Keratinocyte (primary cell): ENCODE data around the gene CDT1. TPM values are rescaled to one million over a fixed set of nuclear protein-coding genes. Genes with fewer than 3 reads are reported as not detected.
A peak's percentile ranks its signal among the peaks of the same experiment; 100 is the strongest.

Experiments used
- DNase-seq: peaks from one replicate; pipeline ENCODE4 v3.0.0-alpha.2; 2011; ENCODE audit warnings: low read depth, missing footprints, low spot score
- FAIRE-seq: peaks from 2 replicates; lab custom pipeline; 2011; peaks lifted over from hg19 to GRCh38; lab: Jason Lieb, UNC
- H2AFZ ChIP-seq: 2 replicates; pipeline ENCODE4 v1.6.0; 2012; ENCODE audit warnings: low read length, control low read depth, inconsistent platforms; ENCODE audit not compliant: control insufficient read depth
- H3K27ac ChIP-seq: 2 replicates; pipeline ENCODE4 v1.5.1; 2011; ENCODE audit warnings: low read length; ENCODE audit not compliant: control insufficient read depth, insufficient read depth
- H3K27me3 ChIP-seq: 3 replicates; pipeline ENCODE4 v1.6.0; 2011; ENCODE audit warnings: low read length; ENCODE audit not compliant: control insufficient read depth, insufficient read depth; ENCODE audit errors: extremely low read depth
- H3K36me3 ChIP-seq, 2 experiments: 2 replicates in 1 of 2; 3 replicates in 1 of 2; pipeline ENCODE4 v1.5.1; 2011; ENCODE audit warnings: low read length in 2 of 2, mild to moderate bottlenecking in 1 of 2; ENCODE audit not compliant: control insufficient read depth in 2 of 2, insufficient read depth in 2 of 2; ENCODE audit errors: extremely low read depth in 1 of 2
- H3K4me1 ChIP-seq: 3 replicates; pipeline ENCODE4 v1.5.1; 2011; ENCODE audit warnings: low read length; ENCODE audit not compliant: control insufficient read depth, insufficient read depth; ENCODE audit errors: extremely low read depth
- H3K4me2 ChIP-seq: 3 replicates; pipeline ENCODE4 v1.6.0; 2011; ENCODE audit warnings: low read depth, low read length; ENCODE audit not compliant: control insufficient read depth, insufficient read depth; ENCODE audit errors: extremely low read depth
- H3K4me3 ChIP-seq, 3 experiments: fragments of 200-600 bp in 1 of 3; sonication (generic) in 1 of 3; 2 replicates in 2 of 3; 3 replicates in 1 of 3; pipeline ENCODE4 v1.5.1; 2011 to 2016; ENCODE audit warnings: low read length in 3 of 3, mild to moderate bottlenecking in 3 of 3, control low read depth in 2 of 3, inconsistent platforms in 1 of 3, low read depth in 1 of 3, mixed read lengths in 1 of 3, mixed run types in 1 of 3, moderate library complexity in 1 of 3; ENCODE audit not compliant: control insufficient read depth in 2 of 3, insufficient read depth in 2 of 3; ENCODE audit errors: extremely low read depth in 1 of 3
- H3K79me2 ChIP-seq: 2 replicates; pipeline ENCODE4 v1.6.0; 2012; ENCODE audit warnings: low read length; ENCODE audit not compliant: control insufficient read depth, insufficient read depth
- H3K9ac ChIP-seq: 3 replicates; pipeline ENCODE4 v1.6.0; 2011; ENCODE audit warnings: low read length; ENCODE audit not compliant: control insufficient read depth, insufficient read depth; ENCODE audit errors: extremely low read depth
- H3K9me1 ChIP-seq: 3 replicates; pipeline ENCODE4 v1.6.0; 2011; ENCODE audit warnings: low read length; ENCODE audit not compliant: control insufficient read depth, insufficient read depth; ENCODE audit errors: extremely low read depth
- H3K9me3 ChIP-seq: 2 replicates; pipeline ENCODE4 v1.5.1; 2012; ENCODE audit warnings: low read depth, low read length; ENCODE audit not compliant: control insufficient read depth
- H4K20me1 ChIP-seq: 3 replicates; pipeline ENCODE4 v1.6.0; 2011; ENCODE audit warnings: low read length; ENCODE audit not compliant: control insufficient read depth, insufficient read depth; ENCODE audit errors: extremely low read depth
- EZH2 ChIP-seq: IDR thresholded peaks from one replicate; pipeline ENCODE4 v1.6.1; 2012; ENCODE audit warnings: inconsistent platforms, mild to moderate bottlenecking, low read length, moderate library complexity
- dilution Hi-C: fragments of 300-500 bp; cut with MboI; formaldehyde crosslinking; loops from one replicate; pipeline ENCODE4 v1.7.0; 2020; ENCODE audit warnings: low sequenced_read_pairs; ENCODE audit not compliant: extremely low pct_ligation_motif_present
- polyA plus RNA-seq, 5 experiments: library from polyadenylated mRNA; depleted of rRNA in 3 of 5; stranded (reverse) in 3 of 5; stranded (forward) in 1 of 5; unstranded in 1 of 5; fragments of >200 nt; gene quantifications; 1 replicate in 1 of 5; 2 replicates in 3 of 5; 3 replicates in 1 of 5; pipeline versions ENCODE4 v1.2.1 to v1.2.3, GENCODE V29; 2011 to 2012; ENCODE audit warnings: missing spikeins in 2 of 5, low read depth in 1 of 5, low replicate concordance in 1 of 5
- TF ChIP-seq, protein P1 (sequence below), 3 experiments: IDR thresholded peaks in 1 of 3; conservative IDR thresholded peaks in 1 of 3; optimal IDR thresholded peaks in 1 of 3; 2 replicates in 2 of 3; 3 replicates in 1 of 3; pipeline versions ENCODE3 to v1.5.1; 2011; ENCODE audit warnings: low read length in 3 of 3, mild to moderate bottlenecking in 3 of 3, moderate library complexity in 2 of 3, control low read depth in 1 of 3, inconsistent platforms in 1 of 3; ENCODE audit not compliant: insufficient read depth in 2 of 3; ENCODE audit errors: extremely low read depth in 1 of 3

The CDT1 gene
- polyA plus RNA-seq, 1 donor (not counting 4 experiments of a cell fraction or from before 2014, with no cell fraction given) = 2.0 TPM

DNA sequence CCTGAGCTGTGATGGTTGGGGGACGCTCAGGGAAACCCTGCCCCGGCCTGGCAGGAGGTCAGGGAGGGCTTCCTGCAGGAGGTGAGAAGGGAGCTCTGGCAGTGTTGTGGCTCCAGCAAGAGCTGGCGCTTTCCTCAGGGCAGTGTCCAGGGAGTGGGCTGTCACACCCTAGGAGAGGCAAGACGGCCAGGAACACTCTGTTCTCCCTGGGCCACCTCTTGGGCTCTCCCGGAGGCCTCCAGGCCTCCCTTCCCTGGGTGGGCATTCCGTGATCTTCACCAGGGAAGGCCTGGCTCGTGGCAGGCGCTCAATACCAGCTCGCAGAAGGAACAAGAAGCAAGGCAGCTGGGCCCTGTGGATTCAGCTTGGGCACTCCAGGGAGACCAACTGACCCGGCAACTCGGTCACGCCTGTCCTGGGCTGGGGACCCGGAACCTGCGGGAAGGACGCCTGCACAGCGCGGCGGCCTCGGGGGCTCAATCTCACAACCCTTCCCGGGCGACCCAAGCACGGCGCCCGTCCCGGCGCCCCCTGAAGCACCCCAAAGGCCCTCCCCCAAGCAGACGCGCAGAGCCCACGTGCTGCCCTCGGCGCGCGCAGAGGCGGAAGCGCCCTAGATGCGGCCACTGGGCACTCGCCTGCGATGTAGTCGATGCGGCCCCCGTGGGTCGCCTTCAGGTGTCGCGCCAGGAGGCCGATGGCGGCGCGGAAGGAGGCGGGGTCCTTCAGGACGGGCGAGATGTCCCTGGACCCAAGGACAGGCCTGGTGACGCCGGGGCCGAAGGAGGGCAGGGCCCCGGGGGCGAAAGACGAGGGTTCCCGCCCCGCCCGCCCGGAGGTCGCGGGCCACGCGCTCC is 7.6 kb downstream of the CDT1 start:
- no peak overlapping the region for H2AFZ ChIP-seq

DNA sequence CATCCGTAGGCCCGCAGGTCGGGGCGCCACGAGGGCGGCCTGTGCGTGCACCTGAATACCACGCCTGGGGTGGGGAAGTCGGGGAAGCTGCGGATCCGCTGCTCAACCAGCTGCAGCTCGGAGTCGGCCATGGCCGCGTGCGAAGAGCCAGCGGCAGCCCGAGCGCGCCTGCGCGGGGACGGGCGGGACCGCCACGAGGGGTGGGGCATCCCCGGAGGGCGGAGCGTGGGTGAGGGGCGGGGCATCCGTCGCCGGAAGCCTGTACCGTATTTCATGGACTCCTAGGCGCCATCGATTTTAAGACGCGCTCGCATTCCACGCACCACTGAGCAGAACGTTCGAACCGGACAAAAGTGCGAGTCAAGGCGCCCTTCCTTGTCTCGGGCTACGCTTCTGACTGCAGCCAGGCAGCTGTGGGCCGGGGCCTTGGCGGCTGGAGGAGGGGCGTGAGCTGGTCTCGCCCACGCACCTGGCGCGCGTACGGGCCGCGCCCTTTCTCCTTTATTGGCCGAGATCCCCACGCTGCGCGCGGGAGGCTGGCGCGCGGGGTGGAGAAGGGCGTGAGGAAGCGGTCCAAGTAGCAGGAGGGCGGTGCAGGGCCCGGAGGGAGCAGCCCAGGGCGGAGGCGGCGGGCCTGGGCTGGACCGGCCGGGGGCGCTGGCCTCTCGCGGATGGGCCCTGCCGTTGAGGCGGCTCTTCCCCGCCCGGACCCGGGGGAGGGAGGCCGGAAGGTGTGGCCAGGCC is 8.4 kb downstream of the CDT1 start, which contains the start of gene APRT:
APRT (minus strand) TSS at position 160 of the 744 bp plus-strand sequence; CDS start at position 131, 29 bp downstream.
- H2AFZ ChIP-seq = peak within 1 kb of the TSS; percentile 84
- H3K27me3 ChIP-seq = no peaks in the 10 kb centered on the region
- peaks cover 25% of the 10 kb centered on the region for H3K4me1 ChIP-seq
- H3K9me1 ChIP-seq = peaks cover 4% of the 10 kb centered on the region
- peak within 1 kb of the TSS; percentile 71 to 78 (median 77) for H3K4me3 ChIP-seq
- FAIRE-seq (peak; percentile 44), DNase-seq (no peak)
- no peak for TF ChIP-seq EZH2
- TF ChIP-seq, protein P1, sequence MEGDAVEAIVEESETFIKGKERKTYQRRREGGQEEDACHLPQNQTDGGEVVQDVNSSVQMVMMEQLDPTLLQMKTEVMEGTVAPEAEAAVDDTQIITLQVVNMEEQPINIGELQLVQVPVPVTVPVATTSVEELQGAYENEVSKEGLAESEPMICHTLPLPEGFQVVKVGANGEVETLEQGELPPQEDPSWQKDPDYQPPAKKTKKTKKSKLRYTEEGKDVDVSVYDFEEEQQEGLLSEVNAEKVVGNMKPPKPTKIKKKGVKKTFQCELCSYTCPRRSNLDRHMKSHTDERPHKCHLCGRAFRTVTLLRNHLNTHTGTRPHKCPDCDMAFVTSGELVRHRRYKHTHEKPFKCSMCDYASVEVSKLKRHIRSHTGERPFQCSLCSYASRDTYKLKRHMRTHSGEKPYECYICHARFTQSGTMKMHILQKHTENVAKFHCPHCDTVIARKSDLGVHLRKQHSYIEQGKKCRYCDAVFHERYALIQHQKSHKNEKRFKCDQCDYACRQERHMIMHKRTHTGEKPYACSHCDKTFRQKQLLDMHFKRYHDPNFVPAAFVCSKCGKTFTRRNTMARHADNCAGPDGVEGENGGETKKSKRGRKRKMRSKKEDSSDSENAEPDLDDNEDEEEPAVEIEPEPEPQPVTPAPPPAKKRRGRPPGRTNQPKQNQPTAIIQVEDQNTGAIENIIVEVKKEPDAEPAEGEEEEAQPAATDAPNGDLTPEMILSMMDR (optimal IDR thresholded peaks at IDR 0.05 in 1 of 3, IDR thresholded peaks at IDR 0.05 in 1 of 3, conservative IDR thresholded peaks at IDR 0.05 in 1 of 3; ENCODE audit: extremely low read depth in 1 of 3, insufficient read depth in 2 of 3, low read length in 3 of 3) = peak in 1 of 3 experiments; percentile 54
- H3K79me2 ChIP-seq = peaks cover 19% of the 10 kb centered on the region
- dilution Hi-C loops = no loop called here
- H3K27ac ChIP-seq = peak within 1 kb of the TSS; percentile 72
- peak within 1 kb of the TSS; percentile 96 for H3K4me2 ChIP-seq
- no peaks in the 10 kb centered on the region for H3K9me3 ChIP-seq
- H4K20me1 ChIP-seq = no peaks in the 10 kb centered on the region
- H3K36me3 ChIP-seq = peaks cover 13 to 16% of the 10 kb centered on the region in 2 experiments
- peak within 1 kb of the TSS; percentile 84 for H3K9ac ChIP-seq

More for the DNA sequence above, 7.6 kb downstream of the CDT1 start:
- Histone ChIP-seq H3K9ac (peak overlapping the region; percentile 84), H3K79me2 (peaks cover 19% of the 10 kb centered on the region), H3K4me3 (peak overlapping the region; percentile 71 to 78 (median 77)), H3K27me3 (no peaks in the 10 kb centered on the region), H3K27ac (peak overlapping the region; percentile 72), H3K36me3 (peaks cover 13 to 19% of the 10 kb centered on the region in 2 experiments), H3K9me1 (peaks cover 4% of the 10 kb centered on the region), H3K4me1 (peaks cover 21% of the 10 kb centered on the region), H3K4me2 (peak overlapping the region; percentile 96), H4K20me1 (peaks cover under 1% of the 10 kb centered on the region), H3K9me3 (no peaks in the 10 kb centered on the region)
- dilution Hi-C loops = no loop called here
- TF ChIP-seq, protein P1 (optimal IDR thresholded peaks at IDR 0.05 in 1 of 3, IDR thresholded peaks at IDR 0.05 in 1 of 3, conservative IDR thresholded peaks at IDR 0.05 in 1 of 3; ENCODE audit: extremely low read depth in 1 of 3, insufficient read depth in 2 of 3, low read length in 3 of 3) = no peak
- no peak for TF ChIP-seq EZH2
- no peak for FAIRE-seq
- no peak for DNase-seq
